Measurements from ENCODE around the gene SEC24A.

Gene SEC24A

GRCh38 chr5:134777366-134777765 lies 128.8 kb downstream of the SEC24A start:
- no peak overlapping the region for H3K4me3 ChIP-seq (ENCODE audit: low read depth, low read length)
- no peak for DNase-seq (ENCODE audit: low read depth, low spot score)
- ChIA-PET POLR2A (interaction anchor here (0.6 kb wide), 1 partner anchor 66 kb away, joined by 3 read pairs; no protein-coding TSS in a partner anchor), CTCF (interaction anchor here (1.2 to 1.3 kb wide), 2 partner anchors 19 to 127 kb away, joined by 4 to 6 read pairs; partner anchors contain the start of genes DDX46 and PCBD2)
- no peak for TF ChIP-seq CTCF (IDR thresholded peaks at IDR 0.05; ENCODE audit: insufficient read depth, low read length, missing control alignments)

Measured in AG04449 (cell line).